Upper lobe of left lung (tissue), 6 donors: ENCODE data around the gene B3GNT8. TPM values are rescaled to one million over a fixed set of nuclear protein-coding genes. Genes with fewer than 3 reads are reported as not detected.
"Not testable (repeated sequence)": the region's sequence is repeated elsewhere in the genome, so short reads cannot be mapped to it uniquely, and the experiment has no call there.

ENCODE experiments used
- ATAC-seq, 2 donors: fragments of 200-7000 bp; cut with Tn5 transposase; one replicate each; pipeline ENCODE4 v1.9.1; 2022; ENCODE audit warnings: mild to moderate bottlenecking in 2 of 2, moderate library complexity in 2 of 2; ENCODE audit not compliant: low FRiP score in 2 of 2
- DNase-seq, 2 donors: peaks; one replicate each; pipeline ENCODE4 v3.0.0-alpha.2; 2019 to 2020
- H3K27ac ChIP-seq, 4 donors: fragments of 200-600 bp; sonication (generic); one replicate each; pipeline ENCODE4 v1.5.1; 2016 to 2019
- H3K27me3 ChIP-seq, 4 donors: fragments of 200-600 bp; sonication (generic); one replicate each; pipeline ENCODE4 v1.5.1; 2017 to 2019
- H3K36me3 ChIP-seq, 4 donors: fragments of 200-600 bp; sonication (generic); one replicate each; pipeline ENCODE4 v1.5.1; 2016 to 2019
- H3K4me1 ChIP-seq, 4 donors: fragments of 200-600 bp; sonication (generic); one replicate each; pipeline ENCODE4 v1.5.1; 2018 to 2019
- H3K4me3 ChIP-seq, 4 donors: fragments of 200-600 bp; sonication (generic); one replicate each; pipeline ENCODE4 v1.5.1; 2017 to 2019; ENCODE audit warnings: mild to moderate bottlenecking in 2 of 4, moderate library complexity in 1 of 4
- H3K9me3 ChIP-seq, 4 donors: fragments of 200-600 bp; sonication (generic); one replicate each; pipeline ENCODE4 v1.5.1; 2018 to 2019
- CTCF ChIP-seq, 6 experiments: fragments of 450-650 bp in 4 of 6; fragments of 200-600 bp in 2 of 6; sonication (generic) in 2 of 6; IDR thresholded peaks; one replicate each; pipeline ENCODE4 v1.5.1; 2016 to 2019; ENCODE audit warnings: antibody characterized with exemption in 6 of 6
- EP300 ChIP-seq, 4 donors: sonication (generic); formaldehyde crosslinking; IDR thresholded peaks; one replicate each; pipeline ENCODE4 v1.5.1; 2017; ENCODE audit warnings: antibody characterized with exemption in 4 of 4, control low read depth in 2 of 4
- POLR2A ChIP-seq, 4 donors: fragments of 450-650 bp; IDR thresholded peaks; one replicate each; pipeline ENCODE4 v1.5.1; 2016 to 2017; ENCODE audit warnings: antibody characterized with exemption in 4 of 4, mild to moderate bottlenecking in 2 of 4
- POLR2AphosphoS5 ChIP-seq, 2 donors: sonication (generic); formaldehyde crosslinking; IDR thresholded peaks; one replicate each; pipeline ENCODE4 v1.5.1; 2017; ENCODE audit warnings: antibody characterized with exemption in 2 of 2
- WGBS, 2 donors: methylation state at CpG; one replicate each; pipeline ENCODE4 v1.1.5; 2017 to 2018; 5-methylcytosine and 5-hydroxymethylcytosine counted together
- total RNA-seq, 6 donors: library from RNA; depleted of rRNA in 4 of 6; stranded (reverse); fragments of >200 nt in 4 of 6; gene quantifications; one replicate each; pipeline versions ENCODE4 v1.1.0 to v1.2.1, GENCODE V29; 2016 to 2021
- donor health status: DM: no; HTN: no; CAD: no; lungs with moderate emphysema.
- donor health status: DM: no; HTN: yes; CAD: no; lungs with severe emphysema.

Gene B3GNT8
- total RNA-seq, 6 donors from 2014 or later = 10.0 to 39.1 (median 23.4) TPM

GRCh38 chr19:41436674-41436951 is 9.4 kb upstream of the B3GNT8 start:
- no peaks in the 10 kb centered on the region for H3K27me3 ChIP-seq
- no peak for TF ChIP-seq CTCF (IDR thresholded peaks at IDR 0.05)
- TF ChIP-seq POLR2AphosphoS5 (IDR thresholded peaks at IDR 0.05) = no peak
- no peak for TF ChIP-seq POLR2A (IDR thresholded peaks at IDR 0.05)
- TF ChIP-seq EP300 (IDR thresholded peaks at IDR 0.05) = no peak
- ATAC-seq = no peak
- H3K36me3 ChIP-seq = peaks cover 10 to 46% (median 33%) of the 10 kb centered on the region in 4 donors
- H3K4me3 ChIP-seq = no peak overlapping the region
- DNase-seq = no peak
- H3K4me1 ChIP-seq = peaks cover 4 to 26% (median 12%) of the 10 kb centered on the region in 4 donors
- no peak overlapping the region for H3K27ac ChIP-seq
- no peaks in the 10 kb centered on the region for H3K9me3 ChIP-seq

GRCh38 chr19:41435936-41436673 is 8.9 kb upstream of the B3GNT8 start:
- peaks cover 10 to 51% (median 36%) of the 10 kb centered on the region in 4 donors for H3K36me3 ChIP-seq
- WGBS, 2 donors = 93 to 94% methylated on average over 18 to 19 of the region's 19 CpGs
- no peak overlapping the region for H3K27ac ChIP-seq

DNA sequence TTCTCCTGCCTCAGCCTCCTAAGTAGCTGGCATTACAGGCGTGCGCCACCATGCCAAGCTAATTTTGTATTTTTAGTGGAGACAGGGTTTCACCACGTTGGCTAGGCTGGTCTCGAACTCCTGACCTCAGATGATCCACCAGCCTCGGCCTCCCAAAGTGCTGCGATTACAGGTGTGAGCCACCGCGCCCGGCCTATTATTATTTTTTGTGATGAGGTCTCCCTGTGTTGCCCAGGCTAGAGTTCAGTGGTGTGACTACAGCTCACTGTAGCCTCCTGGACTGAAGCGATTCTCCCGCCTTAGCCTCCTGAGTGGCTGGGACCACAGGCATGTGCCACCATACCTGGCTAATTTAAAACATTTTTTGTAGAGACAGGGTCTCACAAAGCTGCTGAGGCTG is 8.2 kb upstream of the B3GNT8 start:
- not testable (repeated sequence) for H3K27ac ChIP-seq, DNase-seq, H3K9me3 ChIP-seq, H3K4me3 ChIP-seq, H3K27me3 ChIP-seq, ATAC-seq
- H3K4me1 ChIP-seq = peaks cover 4 to 31% (median 11%) of the 10 kb centered on the region in 4 donors
- H3K36me3 ChIP-seq = peaks cover 10 to 56% (median 36%) of the 10 kb centered on the region in 4 donors
- WGBS, 2 donors = 93 to 97% methylated on average over 11 of the region's 11 CpGs

More at GRCh38 chr19:41435936-41436673, 8.9 kb upstream of the B3GNT8 start:
- no peak for TF ChIP-seq CTCF (IDR thresholded peaks at IDR 0.05)
- TF ChIP-seq POLR2A (IDR thresholded peaks at IDR 0.05) = no peak
- TF ChIP-seq POLR2AphosphoS5 (IDR thresholded peaks at IDR 0.05) = no peak
- no peak for TF ChIP-seq EP300 (IDR thresholded peaks at IDR 0.05)
- DNase-seq (peak in 1 of 2 donors; percentile 16), ATAC-seq (no peak)
- Histone ChIP-seq H3K9me3 (no peaks in the 10 kb centered on the region), H3K4me1 (peaks cover 4 to 29% (median 12%) of the 10 kb centered on the region in 4 donors), H3K27me3 (no peaks in the 10 kb centered on the region), H3K4me3 (no peak overlapping the region)

- no peak overlapping the region for H3K27ac ChIP-seq
- TF ChIP-seq POLR2A (IDR thresholded peaks at IDR 0.05) (no peak), EP300 (IDR thresholded peaks at IDR 0.05) (no peak), CTCF (IDR thresholded peaks at IDR 0.05) (no peak), POLR2AphosphoS5 (IDR thresholded peaks at IDR 0.05) (no peak)
- peaks cover 10 to 56% (median 36%) of the 10 kb centered on the region in 4 donors for H3K36me3 ChIP-seq
- no peak overlapping the region for H3K4me3 ChIP-seq
- H3K4me1 ChIP-seq = peaks cover 0 to 26% (median 6%) of the 10 kb centered on the region in 4 donors
- H3K9me3 ChIP-seq = no peaks in the 10 kb centered on the region
- DNase-seq (no peak), ATAC-seq (no peak)
- H3K27me3 ChIP-seq = no peaks in the 10 kb centered on the region
- 75% methylated on average over 5 of the region's 5 CpGs for WGBS, 2 donors
Measured at GRCh38 chr19:41434450-41434849, 7.3 kb upstream of the B3GNT8 start.

GRCh38 chr19:41433171-41433570 is 6.0 kb upstream of the B3GNT8 start:
- Histone ChIP-seq H3K4me3 (no peak overlapping the region), H3K27ac (no peak overlapping the region), H3K27me3 (no peaks in the 10 kb centered on the region), H3K36me3 (peaks cover 10 to 55% (median 36%) of the 10 kb centered on the region in 4 donors), H3K4me1 (peaks cover 7 to 27% (median 9%) of the 10 kb centered on the region in 4 donors), H3K9me3 (no peaks in the 10 kb centered on the region)
- DNase-seq (peak in 1 of 2 donors; percentile 59), ATAC-seq (no peak)
- no peak for TF ChIP-seq EP300 (IDR thresholded peaks at IDR 0.05)
- no peak for TF ChIP-seq POLR2A (IDR thresholded peaks at IDR 0.05)
- TF ChIP-seq POLR2AphosphoS5 (IDR thresholded peaks at IDR 0.05) = no peak
- no peak for TF ChIP-seq CTCF (IDR thresholded peaks at IDR 0.05)
- 91 to 94% methylated on average over 12 to 18 of the region's 18 CpGs for WGBS, 2 donors
